ENCODE results near the gene SLC30A1. TPM values are rescaled to one million over a fixed set of nuclear protein-coding genes. Genes with fewer than 3 reads are reported as not detected.

The SLC30A1 gene
- polyA plus RNA-seq, 1 donor from 2014 or later = 6.5 TPM

GRCh38 chr1:211589782-211590721 lies 11.1 kb upstream of the SLC30A1 start:
- H3K9ac ChIP-seq (ENCODE audit: low read length) = no peak overlapping the region
- TF ChIP-seq EP300 (conservative IDR thresholded peaks at IDR 0.05; ENCODE audit: poor library complexity, severe bottlenecking) (no peak), EZH2 (IDR thresholded peaks at IDR 0.05; ENCODE audit: borderline replicate concordance, insufficient read depth, low read length, poor library complexity, severe bottlenecking) (no peak), CTCF (IDR thresholded peaks at IDR 0.05; ENCODE audit: poor library complexity, severe bottlenecking) (no peak), TAF1 (IDR thresholded peaks at IDR 0.05; ENCODE audit: low read depth) (no peak), MXI1 (conservative IDR thresholded peaks at IDR 0.05; ENCODE audit: poor library complexity, severe bottlenecking) (no peak), POLR2AphosphoS5 (IDR thresholded peaks at IDR 0.05) (no peak), SMC3 (conservative IDR thresholded peaks at IDR 0.05; ENCODE audit: poor library complexity) (no peak), RAD21 (conservative IDR thresholded peaks at IDR 0.05) (no peak), REST (IDR thresholded peaks at IDR 0.05; ENCODE audit: borderline replicate concordance) (no peak)
- H3K9me2 ChIP-seq (ENCODE audit: insufficient read depth, low read length) = no peaks in the 10 kb centered on the region
- H3K79me2 ChIP-seq (replicated peaks; ENCODE audit: insufficient read depth, low read length) = no peaks in the 10 kb centered on the region
- H3K4me3 ChIP-seq (ENCODE audit: low read length) = no peak overlapping the region
- no peaks in the 10 kb centered on the region for H3K9me3 ChIP-seq (ENCODE audit: low read length)
- H3F3A ChIP-seq (ENCODE audit: insufficient read depth, low read length, poor library complexity, severe bottlenecking) = no peaks in the 10 kb centered on the region
- H3K4me2 ChIP-seq (ENCODE audit: low read length) = no peak overlapping the region
- H4K20me1 ChIP-seq (ENCODE audit: insufficient read depth) = no peaks in the 10 kb centered on the region
- H3K27ac ChIP-seq (ENCODE audit: low read length) = no peak overlapping the region
- no peaks in the 10 kb centered on the region for H3K36me3 ChIP-seq (ENCODE audit: insufficient read depth, low read length)
- H3K27me3 ChIP-seq (ENCODE audit: insufficient read depth, low read depth, low read length) = no peaks in the 10 kb centered on the region
- no peak overlapping the region for H2AFZ ChIP-seq (ENCODE audit: low read depth, low read length)

GRCh38 chr1:211588711-211589110 lies 9.8 kb upstream of the SLC30A1 start:
- Histone ChIP-seq H2AFZ (ENCODE audit: low read depth, low read length) (no peak overlapping the region), H3K9ac (ENCODE audit: low read length) (no peak overlapping the region)

More at GRCh38 chr1:211588711-211589110, 9.8 kb upstream of the SLC30A1 start:
- H3K4me3 ChIP-seq (ENCODE audit: low read length) = no peak overlapping the region
- H3K79me2 ChIP-seq (replicated peaks; ENCODE audit: insufficient read depth, low read length) = no peaks in the 10 kb centered on the region
- H3F3A ChIP-seq (ENCODE audit: insufficient read depth, low read length, poor library complexity, severe bottlenecking) = no peaks in the 10 kb centered on the region
- H3K36me3 ChIP-seq (ENCODE audit: insufficient read depth, low read length) = no peaks in the 10 kb centered on the region
- H3K4me2 ChIP-seq (ENCODE audit: low read length) = no peak overlapping the region
- H3K27me3 ChIP-seq (ENCODE audit: insufficient read depth, low read depth, low read length) = no peaks in the 10 kb centered on the region
- H3K9me3 ChIP-seq (ENCODE audit: low read length) = no peaks in the 10 kb centered on the region
- no peak overlapping the region for H3K27ac ChIP-seq (ENCODE audit: low read length)
- no peaks in the 10 kb centered on the region for H4K20me1 ChIP-seq (ENCODE audit: insufficient read depth)
- TF ChIP-seq MXI1 (conservative IDR thresholded peaks at IDR 0.05; ENCODE audit: poor library complexity, severe bottlenecking) (no peak), EP300 (conservative IDR thresholded peaks at IDR 0.05; ENCODE audit: poor library complexity, severe bottlenecking) (no peak), REST (IDR thresholded peaks at IDR 0.05; ENCODE audit: borderline replicate concordance) (no peak), CTCF (IDR thresholded peaks at IDR 0.05; ENCODE audit: poor library complexity, severe bottlenecking) (no peak), POLR2AphosphoS5 (IDR thresholded peaks at IDR 0.05) (no peak), EZH2 (IDR thresholded peaks at IDR 0.05; ENCODE audit: borderline replicate concordance, insufficient read depth, low read length, poor library complexity, severe bottlenecking) (no peak), TAF1 (IDR thresholded peaks at IDR 0.05; ENCODE audit: low read depth) (no peak), SMC3 (conservative IDR thresholded peaks at IDR 0.05; ENCODE audit: poor library complexity) (no peak), RAD21 (conservative IDR thresholded peaks at IDR 0.05) (no peak)
- no peaks in the 10 kb centered on the region for H3K9me2 ChIP-seq (ENCODE audit: insufficient read depth, low read length)

All from neural cell (in vitro differentiated cells).